ENCODE measurements around the gene ROBO1. TPM values are rescaled to one million over a fixed set of nuclear protein-coding genes. Genes with fewer than 3 reads are reported as not detected.

Gene ROBO1
- total RNA-seq, 2 experiments from 2014 or later: 0.36 to 0.69 TPM

DNA sequence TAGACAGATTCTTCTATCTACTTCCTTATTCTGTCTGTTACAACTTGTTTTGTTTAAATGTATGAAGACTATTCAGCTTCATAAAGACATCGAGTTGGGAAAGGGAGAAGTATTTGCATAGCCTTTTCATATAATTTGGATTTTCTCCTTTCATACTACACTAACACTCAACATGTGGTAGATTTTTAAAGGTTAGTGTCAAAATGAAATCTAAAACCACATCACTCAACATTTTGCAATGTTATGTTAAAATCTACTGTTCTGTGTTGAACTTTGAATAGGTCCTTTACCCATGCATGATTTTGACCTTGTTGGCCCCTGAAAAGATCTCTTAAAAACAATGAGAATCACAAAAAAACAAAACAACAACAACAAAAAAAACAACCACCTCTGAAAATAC lies 860.9 kb downstream of the ROBO1 start:
- H3K36me3 Mint-ChIP-seq (ENCODE audit: low read depth): no peaks in the 10 kb centered on the region
- H3K4me3 ChIP-seq (ENCODE audit: low read length): no peak overlapping the region

DNA sequence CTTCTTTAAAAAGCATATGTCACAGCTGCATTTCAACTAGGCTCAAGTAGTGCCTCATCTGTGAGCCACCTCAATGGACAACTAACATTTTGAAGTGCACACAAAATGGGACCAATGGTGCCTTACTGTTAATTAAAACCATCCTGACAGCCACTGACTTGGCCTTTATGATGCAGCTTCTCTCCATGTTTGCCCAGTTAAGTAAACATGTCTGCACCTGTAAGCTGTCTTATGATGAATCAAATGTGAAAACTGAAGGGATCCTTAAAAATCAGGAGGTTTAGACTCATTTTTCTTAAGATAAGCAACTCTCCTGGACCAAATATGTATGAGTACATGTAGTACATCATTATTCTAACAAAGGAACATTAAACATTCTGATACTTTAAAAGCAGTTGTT lies 861.6 kb downstream of the ROBO1 start:
- Histone ChIP-seq H3K27me3 (ENCODE audit: control insufficient read depth in 1 of 2, insufficient read depth in 2 of 2, low read length in 2 of 2) (no peaks in the 10 kb centered on the region), H3K27ac (ENCODE audit: low read depth in 1 of 2, low read length in 2 of 2) (no peak overlapping the region), H3K4me1 (ENCODE audit: insufficient read depth, low read length) (no peaks in the 10 kb centered on the region), H3K4me3 (ENCODE audit: low read length) (no peak overlapping the region), H3K36me3 (ENCODE audit: insufficient read depth, low read length) (no peaks in the 10 kb centered on the region), H3K9me3 (ENCODE audit: control insufficient read depth in 1 of 2, insufficient read depth in 1 of 2, low read length in 2 of 2) (peaks cover 0 to 3% of the 10 kb centered on the region in 2 experiments)
- no peaks in the 10 kb centered on the region for H3K27me3 Mint-ChIP-seq
- H3K4me1 Mint-ChIP-seq (ENCODE audit: low read depth): no peaks in the 10 kb centered on the region
- H3K4me3 Mint-ChIP-seq: no peak overlapping the region
- POLR2A ChIA-PET: no interaction called here
- no peaks in the 10 kb centered on the region for H3K36me3 Mint-ChIP-seq (ENCODE audit: low read depth)
- TF ChIP-seq, protein P1, sequence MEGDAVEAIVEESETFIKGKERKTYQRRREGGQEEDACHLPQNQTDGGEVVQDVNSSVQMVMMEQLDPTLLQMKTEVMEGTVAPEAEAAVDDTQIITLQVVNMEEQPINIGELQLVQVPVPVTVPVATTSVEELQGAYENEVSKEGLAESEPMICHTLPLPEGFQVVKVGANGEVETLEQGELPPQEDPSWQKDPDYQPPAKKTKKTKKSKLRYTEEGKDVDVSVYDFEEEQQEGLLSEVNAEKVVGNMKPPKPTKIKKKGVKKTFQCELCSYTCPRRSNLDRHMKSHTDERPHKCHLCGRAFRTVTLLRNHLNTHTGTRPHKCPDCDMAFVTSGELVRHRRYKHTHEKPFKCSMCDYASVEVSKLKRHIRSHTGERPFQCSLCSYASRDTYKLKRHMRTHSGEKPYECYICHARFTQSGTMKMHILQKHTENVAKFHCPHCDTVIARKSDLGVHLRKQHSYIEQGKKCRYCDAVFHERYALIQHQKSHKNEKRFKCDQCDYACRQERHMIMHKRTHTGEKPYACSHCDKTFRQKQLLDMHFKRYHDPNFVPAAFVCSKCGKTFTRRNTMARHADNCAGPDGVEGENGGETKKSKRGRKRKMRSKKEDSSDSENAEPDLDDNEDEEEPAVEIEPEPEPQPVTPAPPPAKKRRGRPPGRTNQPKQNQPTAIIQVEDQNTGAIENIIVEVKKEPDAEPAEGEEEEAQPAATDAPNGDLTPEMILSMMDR (IDR thresholded peaks at IDR 0.05): no peak
- no peaks in the 10 kb centered on the region for H3K9me3 Mint-ChIP-seq
- ATAC-seq (ENCODE audit: poor library complexity): no peak
- DNase-seq: no peak
- intact Hi-C loops (cut with DNase I, micrococcal nuclease): no loop called here
- H3K27ac Mint-ChIP-seq: no peak overlapping the region
- CTCF ChIA-PET: no interaction called here

More for the DNA sequence above, 860.9 kb downstream of the ROBO1 start:
- Mint-ChIP-seq H3K9me3 (no peaks in the 10 kb centered on the region), H3K27me3 (no peaks in the 10 kb centered on the region), H3K4me3 (no peak overlapping the region), H3K27ac (no peak overlapping the region), H3K4me1 (ENCODE audit: low read depth) (no peaks in the 10 kb centered on the region)
- intact Hi-C loops (cut with DNase I, micrococcal nuclease): no loop called here
- no peaks in the 10 kb centered on the region for H3K4me1 ChIP-seq (ENCODE audit: insufficient read depth, low read length)
- no peaks in the 10 kb centered on the region for H3K27me3 ChIP-seq (ENCODE audit: control insufficient read depth in 1 of 2, insufficient read depth in 2 of 2, low read length in 2 of 2)
- no peak for DNase-seq
- no peak for ATAC-seq (ENCODE audit: poor library complexity)
- H3K9me3 ChIP-seq (ENCODE audit: control insufficient read depth in 1 of 2, insufficient read depth in 1 of 2, low read length in 2 of 2): peaks cover 0 to 3% of the 10 kb centered on the region in 2 experiments
- no peak overlapping the region for H3K27ac ChIP-seq (ENCODE audit: low read depth in 1 of 2, low read length in 2 of 2)
- TF ChIP-seq, protein P1 (IDR thresholded peaks at IDR 0.05): no peak
- POLR2A ChIA-PET: no interaction called here
- no peaks in the 10 kb centered on the region for H3K36me3 ChIP-seq (ENCODE audit: insufficient read depth, low read length)
- CTCF ChIA-PET: no interaction called here

DNA sequence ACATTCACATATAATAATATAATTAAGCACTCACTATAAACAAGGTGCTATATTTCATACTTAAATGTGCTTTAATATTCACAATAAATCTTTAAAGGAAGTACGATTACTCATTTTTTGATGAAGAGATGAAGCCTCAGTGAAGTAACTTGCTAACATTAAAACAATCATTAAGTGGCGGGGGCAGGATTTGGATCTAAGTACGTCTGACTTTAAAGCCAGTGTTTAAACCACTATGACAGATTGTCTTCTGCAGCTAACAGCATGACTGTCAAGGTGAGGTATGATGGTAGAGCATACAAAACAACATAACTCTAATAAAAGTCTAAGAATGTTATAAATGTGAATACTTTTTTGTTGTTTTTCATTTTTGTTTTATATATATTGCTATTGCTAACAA lies 862.1 kb downstream of the ROBO1 start:
- Mint-ChIP-seq H3K27me3 (no peaks in the 10 kb centered on the region), H3K9me3 (no peaks in the 10 kb centered on the region), H3K36me3 (ENCODE audit: low read depth) (no peaks in the 10 kb centered on the region), H3K4me3 (no peak overlapping the region), H3K4me1 (ENCODE audit: low read depth) (no peaks in the 10 kb centered on the region), H3K27ac (no peak overlapping the region)
- H3K36me3 ChIP-seq (ENCODE audit: insufficient read depth, low read length): no peaks in the 10 kb centered on the region
- H3K27ac ChIP-seq (ENCODE audit: low read depth in 1 of 2, low read length in 2 of 2): no peak overlapping the region
- no peaks in the 10 kb centered on the region for H3K27me3 ChIP-seq (ENCODE audit: control insufficient read depth in 1 of 2, insufficient read depth in 2 of 2, low read length in 2 of 2)
- peaks cover 0 to 3% of the 10 kb centered on the region in 2 experiments for H3K9me3 ChIP-seq (ENCODE audit: control insufficient read depth in 1 of 2, insufficient read depth in 1 of 2, low read length in 2 of 2)
- ChIA-PET CTCF (no interaction called here), POLR2A (no interaction called here)
- H3K4me3 ChIP-seq (ENCODE audit: low read length): no peak overlapping the region
- no peak for DNase-seq
- TF ChIP-seq, protein P1 (IDR thresholded peaks at IDR 0.05): no peak
- ATAC-seq (ENCODE audit: poor library complexity): no peak
- no peaks in the 10 kb centered on the region for H3K4me1 ChIP-seq (ENCODE audit: insufficient read depth, low read length)
- intact Hi-C loops (cut with DNase I, micrococcal nuclease): no loop called here

Data from CD4-positive, alpha-beta T cell (primary cell).